GM23338 (cell line): ENCODE measurements around the gene EFCAB6. TPM values are rescaled to one million over a fixed set of nuclear protein-coding genes. Genes with fewer than 3 reads are reported as not detected.

Experiments used
- ATAC-seq: fragments of 200-7000 bp; cut with Tn5 transposase; 3 replicates; pipeline ENCODE4 v1.9.1; 2020
- DNase-seq: peaks from one replicate; pipeline ENCODE4 v3.0.0-alpha.2; 2015; ENCODE audit warnings: low spot score
- H2AFZ ChIP-seq: fragments of 200-600 bp; sonication (generic); 2 replicates; pipeline ENCODE4 v1.8.0; 2016; ENCODE audit warnings: antibody characterized with exemption, mild to moderate bottlenecking, moderate library complexity
- H3F3A ChIP-seq: fragments of 200-600 bp; sonication (generic); replicated peaks from 2 replicates; pipeline ENCODE4 v1.8.0; 2017; ENCODE audit warnings: antibody characterized with exemption, mixed run types, low read depth
- H3K27ac ChIP-seq: fragments of 200-600 bp; sonication (generic); 2 replicates; pipeline ENCODE4 v1.6.1; 2016; ENCODE audit warnings: low read depth
- H3K27me3 ChIP-seq: fragments of 200-600 bp; sonication (generic); 2 replicates; pipeline ENCODE4 v1.8.0; 2016; ENCODE audit warnings: mild to moderate bottlenecking, mixed run types, moderate library complexity; ENCODE audit not compliant: insufficient read depth
- H3K36me3 ChIP-seq: fragments of 200-600 bp; sonication (generic); 2 replicates; pipeline ENCODE4 v1.8.0; 2016; ENCODE audit warnings: mild to moderate bottlenecking; ENCODE audit not compliant: insufficient read depth
- H3K4me1 ChIP-seq: fragments of 200-600 bp; sonication (generic); 2 replicates; pipeline ENCODE4 v1.8.0; 2016; ENCODE audit warnings: mild to moderate bottlenecking, moderate library complexity; ENCODE audit not compliant: insufficient read depth
- H3K4me2 ChIP-seq: fragments of 200-600 bp; sonication (generic); 2 replicates; pipeline ENCODE4 v1.7.1; 2017; ENCODE audit warnings: mixed run types
- H3K4me3 ChIP-seq: fragments of 200-600 bp; sonication (generic); 2 replicates; pipeline ENCODE4 v1.6.1; 2016; ENCODE audit warnings: mixed run types
- H3K79me2 ChIP-seq: fragments of 200-600 bp; sonication (generic); replicated peaks from 2 replicates; pipeline ENCODE4 v1.8.0; 2017; ENCODE audit warnings: mild to moderate bottlenecking; ENCODE audit not compliant: insufficient read depth
- H3K9me2 ChIP-seq: fragments of 200-600 bp; sonication (generic); 2 replicates; pipeline ENCODE4 v1.8.0; 2017; ENCODE audit not compliant: insufficient read depth
- H4K20me1 ChIP-seq: fragments of 200-600 bp; sonication (generic); replicated peaks from 2 replicates; pipeline ENCODE4 v1.8.0; 2017; ENCODE audit warnings: mild to moderate bottlenecking; ENCODE audit not compliant: insufficient read depth
- H3K27ac Mint-ChIP-seq: 2 replicates; pipeline ENCODE4 v1.8.0; 2020; ENCODE audit warnings: inconsistent platforms, mild to moderate bottlenecking, moderate library complexity, mixed read lengths
- H3K27me3 Mint-ChIP-seq: 3 replicates; pipeline ENCODE4 v1.8.0; 2022; ENCODE audit warnings: low read depth, mild to moderate bottlenecking, moderate library complexity, mixed read lengths, inconsistent platforms; ENCODE audit not compliant: insufficient read depth, poor library complexity
- H3K36me3 Mint-ChIP-seq: 3 replicates; pipeline ENCODE4 v1.8.0; 2021; ENCODE audit warnings: low read depth, mild to moderate bottlenecking, inconsistent platforms, moderate library complexity, mixed read lengths
- H3K4me1 Mint-ChIP-seq: 3 replicates; pipeline ENCODE4 v1.8.0; 2020; ENCODE audit warnings: mild to moderate bottlenecking, inconsistent platforms, mixed read lengths
- H3K4me3 Mint-ChIP-seq: 3 replicates; pipeline ENCODE4 v1.8.0; 2021; ENCODE audit warnings: moderate library complexity, mild to moderate bottlenecking, inconsistent platforms, mixed read lengths
- H3K9me3 Mint-ChIP-seq: 3 replicates; pipeline ENCODE4 v1.8.0; 2020; ENCODE audit warnings: moderate library complexity, mild to moderate bottlenecking, inconsistent platforms, mixed read lengths
- CREB1 ChIP-seq: fragments of 250-450 bp; sonication (Bioruptor Pico); IDR thresholded peaks from 2 replicates; pipeline ENCODE4 v1.5.0; 2020; ENCODE audit warnings: low read depth, mild to moderate bottlenecking, moderate library complexity
- CTCF ChIP-seq, 2 experiments: fragments of 200-600 bp in 1 of 2; sonication (generic) in 1 of 2; conservative IDR thresholded peaks; 2 replicates each; pipeline versions ENCODE4 v1.5.1 to v1.6.1; 2016 to 2017; ENCODE audit warnings: antibody characterized with exemption in 2 of 2, low read depth in 2 of 2, mild to moderate bottlenecking in 2 of 2, moderate library complexity in 1 of 2
- ETS1 ChIP-seq: IDR thresholded peaks from 2 replicates; pipeline ENCODE4 v1.6.1; 2016; ENCODE audit warnings: antibody characterized with exemption
- EZH2 ChIP-seq: fragments of 200-600 bp; sonication (generic); IDR thresholded peaks from one replicate; pipeline ENCODE4 v1.8.0; 2017; ENCODE audit warnings: antibody characterized with exemption, mild to moderate bottlenecking, low read depth; ENCODE audit not compliant: unreplicated experiment
- EZH2phosphoT487 ChIP-seq: fragments of 200-600 bp; sonication (generic); IDR thresholded peaks from one replicate; pipeline ENCODE4 v1.8.1; 2018; ENCODE audit warnings: antibody characterized with exemption; ENCODE audit not compliant: unreplicated experiment
- JUNB ChIP-seq: IDR thresholded peaks from one replicate; pipeline ENCODE4 v1.6.1; 2016; ENCODE audit warnings: antibody characterized with exemption; ENCODE audit not compliant: unreplicated experiment
- NANOG ChIP-seq: IDR thresholded peaks from 2 replicates; pipeline ENCODE4 v1.6.1; 2016; ENCODE audit warnings: antibody characterized with exemption, borderline replicate concordance
- REST ChIP-seq: IDR thresholded peaks from one replicate; pipeline ENCODE4 v1.6.1; 2018; ENCODE audit warnings: antibody characterized with exemption; ENCODE audit not compliant: unreplicated experiment
- STAT1 ChIP-seq: IDR thresholded peaks from one replicate; pipeline ENCODE4 v1.6.1; 2016; ENCODE audit warnings: antibody characterized with exemption; ENCODE audit not compliant: unreplicated experiment
- ZNF114 ChIP-seq: fragments of 250-450 bp; sonication (Bioruptor Pico); IDR thresholded peaks from 2 replicates; pipeline ENCODE4 v1.5.0; 2020; ENCODE audit warnings: mild to moderate bottlenecking, moderate library complexity
- ZNF331 ChIP-seq: fragments of 250-450 bp; sonication (Bioruptor Pico); IDR thresholded peaks from 2 replicates; pipeline ENCODE4 v1.5.0; 2020; ENCODE audit warnings: low read depth, mild to moderate bottlenecking, moderate library complexity
- polyA plus RNA-seq: library from polyadenylated mRNA; unstranded; fragments of >200 nt; fragmentation: Nextera tagmentation; extraction: Ambion mirVana; gene quantifications from 2 replicates; pipeline ENCODE4 v1.2.1, GENCODE V29; 2016
- total RNA-seq: library from RNA; depleted of rRNA; stranded (reverse); fragments of >200 nt; shearing (Covaris generic); gene quantifications from 2 replicates; pipeline ENCODE4 v1.2.3, GENCODE V29; 2014
- TF ChIP-seq, protein P1 (sequence below): fragments of 250-450 bp; sonication (Bioruptor Pico); IDR thresholded peaks from 2 replicates; pipeline ENCODE4 v1.5.0; 2020; ENCODE audit warnings: mild to moderate bottlenecking, moderate library complexity

Gene EFCAB6
- total and polyA plus RNA-seq, 2 experiments from 2014 or later: 1.1 to 1.8 TPM

DNA sequence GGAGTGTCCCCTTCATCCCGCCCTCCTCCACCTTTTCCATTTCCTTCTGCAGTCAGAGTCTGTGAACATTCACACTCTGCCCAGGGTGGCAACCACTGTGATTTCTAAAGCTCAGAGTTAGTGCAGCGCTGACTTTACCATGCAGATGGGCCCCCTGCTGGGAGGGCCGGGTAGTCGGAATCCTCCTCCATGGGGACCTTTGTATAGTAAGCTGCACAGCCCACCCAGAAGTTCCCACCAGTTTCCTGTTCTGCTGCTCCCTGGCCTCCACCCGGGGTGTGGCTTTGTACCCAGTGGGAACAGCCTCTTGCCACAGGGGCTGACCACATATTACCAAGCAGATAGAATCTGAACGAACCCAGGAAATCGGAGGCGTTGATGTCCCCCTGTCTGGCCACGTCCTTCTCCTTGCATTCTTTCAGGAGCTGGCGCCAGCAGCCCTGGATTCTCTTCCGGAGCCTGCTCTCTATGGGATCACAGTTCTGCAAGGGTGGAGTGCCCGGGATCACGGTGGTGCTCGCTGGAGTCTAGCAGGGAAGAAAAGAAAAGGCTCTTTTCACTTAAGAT is 275.0 kb downstream of the EFCAB6 start (continued):
- TF ChIP-seq, protein P1, sequence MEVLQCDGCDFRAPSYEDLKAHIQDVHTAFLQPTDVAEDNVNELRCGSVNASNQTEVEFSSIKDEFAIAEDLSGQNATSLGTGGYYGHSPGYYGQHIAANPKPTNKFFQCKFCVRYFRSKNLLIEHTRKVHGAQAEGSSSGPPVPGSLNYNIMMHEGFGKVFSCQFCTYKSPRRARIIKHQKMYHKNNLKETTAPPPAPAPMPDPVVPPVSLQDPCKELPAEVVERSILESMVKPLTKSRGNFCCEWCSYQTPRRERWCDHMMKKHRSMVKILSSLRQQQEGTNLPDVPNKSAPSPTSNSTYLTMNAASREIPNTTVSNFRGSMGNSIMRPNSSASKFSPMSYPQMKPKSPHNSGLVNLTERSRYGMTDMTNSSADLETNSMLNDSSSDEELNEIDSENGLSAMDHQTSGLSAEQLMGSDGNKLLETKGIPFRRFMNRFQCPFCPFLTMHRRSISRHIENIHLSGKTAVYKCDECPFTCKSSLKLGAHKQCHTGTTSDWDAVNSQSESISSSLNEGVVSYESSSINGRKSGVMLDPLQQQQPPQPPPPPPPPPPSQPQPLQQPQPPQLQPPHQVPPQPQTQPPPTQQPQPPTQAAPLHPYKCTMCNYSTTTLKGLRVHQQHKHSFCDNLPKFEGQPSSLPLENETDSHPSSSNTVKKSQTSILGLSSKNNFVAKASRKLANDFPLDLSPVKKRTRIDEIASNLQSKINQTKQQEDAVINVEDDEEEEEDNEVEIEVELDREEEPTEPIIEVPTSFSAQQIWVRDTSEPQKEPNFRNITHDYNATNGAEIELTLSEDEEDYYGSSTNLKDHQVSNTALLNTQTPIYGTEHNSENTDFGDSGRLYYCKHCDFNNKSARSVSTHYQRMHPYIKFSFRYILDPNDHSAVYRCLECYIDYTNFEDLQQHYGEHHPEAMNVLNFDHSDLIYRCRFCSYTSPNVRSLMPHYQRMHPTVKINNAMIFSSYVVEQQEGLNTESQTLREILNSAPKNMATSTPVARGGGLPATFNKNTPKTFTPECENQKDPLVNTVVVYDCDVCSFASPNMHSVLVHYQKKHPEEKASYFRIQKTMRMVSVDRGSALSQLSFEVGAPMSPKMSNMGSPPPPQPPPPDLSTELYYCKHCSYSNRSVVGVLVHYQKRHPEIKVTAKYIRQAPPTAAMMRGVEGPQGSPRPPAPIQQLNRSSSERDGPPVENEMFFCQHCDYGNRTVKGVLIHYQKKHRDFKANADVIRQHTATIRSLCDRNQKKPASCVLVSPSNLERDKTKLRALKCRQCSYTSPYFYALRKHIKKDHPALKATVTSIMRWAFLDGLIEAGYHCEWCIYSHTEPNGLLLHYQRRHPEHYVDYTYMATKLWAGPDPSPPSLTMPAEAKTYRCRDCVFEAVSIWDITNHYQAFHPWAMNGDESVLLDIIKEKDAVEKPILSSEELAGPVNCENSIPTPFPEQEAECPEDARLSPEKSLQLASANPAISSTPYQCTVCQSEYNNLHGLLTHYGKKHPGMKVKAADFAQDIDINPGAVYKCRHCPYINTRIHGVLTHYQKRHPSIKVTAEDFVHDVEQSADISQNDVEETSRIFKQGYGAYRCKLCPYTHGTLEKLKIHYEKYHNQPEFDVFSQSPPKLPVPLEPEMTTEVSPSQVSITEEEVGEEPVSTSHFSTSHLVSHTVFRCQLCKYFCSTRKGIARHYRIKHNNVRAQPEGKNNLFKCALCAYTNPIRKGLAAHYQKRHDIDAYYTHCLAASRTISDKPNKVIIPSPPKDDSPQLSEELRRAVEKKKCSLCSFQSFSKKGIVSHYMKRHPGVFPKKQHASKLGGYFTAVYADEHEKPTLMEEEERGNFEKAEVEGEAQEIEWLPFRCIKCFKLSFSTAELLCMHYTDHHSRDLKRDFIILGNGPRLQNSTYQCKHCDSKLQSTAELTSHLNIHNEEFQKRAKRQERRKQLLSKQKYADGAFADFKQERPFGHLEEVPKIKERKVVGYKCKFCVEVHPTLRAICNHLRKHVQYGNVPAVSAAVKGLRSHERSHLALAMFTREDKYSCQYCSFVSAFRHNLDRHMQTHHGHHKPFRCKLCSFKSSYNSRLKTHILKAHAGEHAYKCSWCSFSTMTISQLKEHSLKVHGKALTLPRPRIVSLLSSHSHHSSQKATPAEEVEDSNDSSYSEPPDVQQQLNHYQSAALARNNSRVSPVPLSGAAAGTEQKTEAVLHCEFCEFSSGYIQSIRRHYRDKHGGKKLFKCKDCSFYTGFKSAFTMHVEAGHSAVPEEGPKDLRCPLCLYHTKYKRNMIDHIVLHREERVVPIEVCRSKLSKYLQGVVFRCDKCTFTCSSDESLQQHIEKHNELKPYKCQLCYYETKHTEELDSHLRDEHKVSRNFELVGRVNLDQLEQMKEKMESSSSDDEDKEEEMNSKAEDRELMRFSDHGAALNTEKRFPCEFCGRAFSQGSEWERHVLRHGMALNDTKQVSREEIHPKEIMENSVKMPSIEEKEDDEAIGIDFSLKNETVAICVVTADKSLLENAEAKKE (CRISPR knock-in tag): no peak
- TF ChIP-seq EZH2: no peak
- TF ChIP-seq EZH2phosphoT487: no peak

DNA sequence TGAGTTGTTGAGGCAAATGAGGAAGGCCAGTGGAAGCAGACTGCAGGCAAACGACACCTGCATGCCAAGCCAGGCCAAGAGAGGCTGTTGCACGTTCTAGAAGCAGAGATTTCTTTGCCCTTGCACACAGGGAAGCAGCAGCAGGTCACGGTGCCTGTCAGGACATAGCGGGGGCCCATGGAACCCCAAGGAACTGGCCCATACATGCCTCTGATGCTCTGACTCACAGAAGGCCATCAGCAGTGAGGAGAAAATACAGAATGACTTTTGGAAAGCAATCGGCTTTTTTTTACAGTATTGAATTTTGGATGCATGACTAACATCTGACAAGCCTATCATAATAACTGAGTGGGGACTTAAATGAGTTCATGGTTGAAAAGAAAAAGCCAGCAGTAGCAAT is 276.4 kb downstream of the EFCAB6 start:
- Histone ChIP-seq H3K4me3 (no peak overlapping the region), H3F3A (no peaks in the 10 kb centered on the region), H3K4me1 (no peaks in the 10 kb centered on the region), H3K27ac (no peak overlapping the region), H4K20me1 (no peaks in the 10 kb centered on the region), H3K27me3 (no peaks in the 10 kb centered on the region), H3K79me2 (no peaks in the 10 kb centered on the region), H2AFZ (no peak overlapping the region), H3K4me2 (no peak overlapping the region), H3K36me3 (no peaks in the 10 kb centered on the region), H3K9me2 (peaks cover 5% of the 10 kb centered on the region; the same call in 1 of the 2 replicates)
- Mint-ChIP-seq H3K27me3 (peaks cover 4% of the 10 kb centered on the region), H3K27ac (no peak overlapping the region), H3K4me3 (no peak overlapping the region), H3K36me3 (peaks cover 15% of the 10 kb centered on the region; the same call in 2 of the 3 replicates), H3K9me3 (peaks cover 21% of the 10 kb centered on the region; the same call in 2 of the 3 replicates), H3K4me1 (peaks cover 6% of the 10 kb centered on the region)
- no peak for ATAC-seq
- DNase-seq: no peak
- TF ChIP-seq CTCF (conservative IDR thresholded peaks at IDR 0.05; ENCODE audit: low read depth in 2 of 2) (no peak), ZNF331 (CRISPR knock-in tag) (no peak), ETS1 (no peak), JUNB (no peak), NANOG (no peak), CREB1 (no peak), REST (no peak), EZH2 (no peak), EZH2phosphoT487 (no peak), ZNF114 (no peak), STAT1 (no peak)
